Stomach (tissue), 4 donors: ENCODE measurements around the gene RNPS1.

Source experiments
- CTCF ChIP-seq, 7 experiments: fragments of 450-650 bp in 4 of 7; fragments of 200-600 bp in 3 of 7; sonication (generic) in 3 of 7; IDR thresholded peaks; one replicate each; pipeline ENCODE4 v1.5.1; 2016 to 2019; ENCODE audit warnings: antibody characterized with exemption in 7 of 7, control low read depth in 2 of 7, mild to moderate bottlenecking in 1 of 7
- POLR2A ChIP-seq, 4 donors: fragments of 450-650 bp; IDR thresholded peaks; one replicate each; pipeline ENCODE4 v1.6.1; 2016; ENCODE audit warnings: antibody characterized with exemption in 4 of 4, control low read depth in 2 of 4, mild to moderate bottlenecking in 1 of 4, moderate library complexity in 1 of 4
- POLR2AphosphoS5 ChIP-seq, 3 donors: sonication (generic); formaldehyde crosslinking; IDR thresholded peaks; one replicate each; pipeline ENCODE4 v1.6.1; 2016; ENCODE audit warnings: antibody characterized with exemption in 3 of 3

- no peak for TF ChIP-seq POLR2A (IDR thresholded peaks at IDR 0.05)
- no peak for TF ChIP-seq POLR2AphosphoS5 (IDR thresholded peaks at IDR 0.05)
- TF ChIP-seq CTCF (IDR thresholded peaks at IDR 0.05): no peak
Observed at GRCh38 chr16:2242598-2242997, 25.3 kb downstream of the RNPS1 start.
